Nucleus accumbens (tissue), 56 donors: ENCODE data around the gene PDE6A.
A peak's percentile ranks its signal among the peaks of the same experiment; 100 is the strongest.
"Not testable (repeated sequence)": the region's sequence is repeated elsewhere in the genome, so short reads cannot be mapped to it uniquely, and the experiment has no call there.

ENCODE experiments used
- DNase-seq, 56 donors: peaks; one replicate each; lab custom pipeline; 2025; lab: John Stamatoyannopoulos, UW

PDE6A gene

GRCh38 chr5:149900390-149900789 lies 44.2 kb downstream of the PDE6A start:
- DNase-seq = no peak

- DNase-seq = no peak
Observed at GRCh38 chr5:149898811-149899210, 45.8 kb downstream of the PDE6A start.

GRCh38 chr5:149895416-149896345 lies 48.9 kb downstream of the PDE6A start:
- peak in 2 of 56 donors; percentile 7 to 15 for DNase-seq

- DNase-seq = no peak
Observed at GRCh38 chr5:149894237-149894636, 50.4 kb downstream of the PDE6A start.

- DNase-seq = no peak
Observed at GRCh38 chr5:149893403-149893931, 51.1 kb downstream of the PDE6A start.

- no peak for DNase-seq
Observed at GRCh38 chr5:149892594-149892993, 52.0 kb downstream of the PDE6A start.

- DNase-seq = no peak
Observed at GRCh38 chr5:149888280-149888679, 56.3 kb downstream of the PDE6A start.

GRCh38 chr5:149887622-149888183 lies 56.9 kb downstream of the PDE6A start:
- no peak for DNase-seq

GRCh38 chr5:149886692-149887470 lies 57.7 kb downstream of the PDE6A start:
- no peak for DNase-seq

GRCh38 chr5:149886060-149886459 lies 58.5 kb downstream of the PDE6A start:
- DNase-seq = no peak

- DNase-seq = no peak
Observed at GRCh38 chr5:149885513-149885912, 59.1 kb downstream of the PDE6A start.

GRCh38 chr5:149883550-149883949 lies 61.0 kb downstream of the PDE6A start:
- DNase-seq = no peak

- DNase-seq = not testable (repeated sequence)
Observed at GRCh38 chr5:149882633-149883032, 62.0 kb downstream of the PDE6A start.

GRCh38 chr5:149881874-149882273 lies 62.7 kb downstream of the PDE6A start:
- no peak for DNase-seq

GRCh38 chr5:149881069-149881622 lies 63.4 kb downstream of the PDE6A start:
- DNase-seq = no peak

- DNase-seq = not testable (repeated sequence)
Observed at GRCh38 chr5:149879593-149879992, 65.0 kb downstream of the PDE6A start.

- no peak for DNase-seq
Observed at GRCh38 chr5:149878371-149878770, 66.2 kb downstream of the PDE6A start.

GRCh38 chr5:149873896-149874295 lies 70.7 kb downstream of the PDE6A start:
- DNase-seq = no peak

- DNase-seq = no peak
Observed at GRCh38 chr5:149872351-149873040, 72.1 kb downstream of the PDE6A start.

GRCh38 chr5:149871471-149871870 lies 73.1 kb downstream of the PDE6A start:
- no peak for DNase-seq
